ENCODE results near the gene CAT.

- TF ChIP-seq CTCF (IDR thresholded peaks at IDR 0.05; ENCODE audit: insufficient read depth, low read length) = no peak
- no peak for TF ChIP-seq GABPA (IDR thresholded peaks at IDR 0.05; ENCODE audit: low read depth)
Observed at GRCh38 chr11:34441814-34442213, 3.1 kb downstream of the CAT start.
